Muscle of back (tissue), 11 donors: ENCODE results near the gene CCDC24. TPM values are rescaled to one million over a fixed set of nuclear protein-coding genes. Genes with fewer than 3 reads are reported as not detected.

ENCODE experiments used
- DNase-seq, 3 donors: peaks; one replicate each; pipeline versions ENCODE4 v3.0.0 to v3.0.0-alpha.2; 2013
- polyA plus RNA-seq, 10 donors: library from polyadenylated mRNA; unstranded; fragments of 120-200 nt; gene quantifications; one replicate each; pipeline ENCODE4 v1.2.1, GENCODE V29; 2013; ENCODE audit not compliant: insufficient read length in 10 of 10

CCDC24 gene
- polyA plus RNA-seq, 10 donors = 0.56 to 1.6 (median 0.98) TPM

GRCh38 chr1:43963006-43963405 is 28.4 kb upstream of the CCDC24 start:
- DNase-seq = no peak

- DNase-seq = no peak
Observed at GRCh38 chr1:43963890-43964289, 27.5 kb upstream of the CCDC24 start.

GRCh38 chr1:43965316-43965715 is 26.1 kb upstream of the CCDC24 start:
- no peak for DNase-seq

GRCh38 chr1:43968348-43968948 is 23.0 kb upstream of the CCDC24 start:
- DNase-seq = peak in 2 of 3 donors; percentile 48 to 53

GRCh38 chr1:43969416-43969745 is 22.0 kb upstream of the CCDC24 start:
- DNase-seq = no peak

DNA sequence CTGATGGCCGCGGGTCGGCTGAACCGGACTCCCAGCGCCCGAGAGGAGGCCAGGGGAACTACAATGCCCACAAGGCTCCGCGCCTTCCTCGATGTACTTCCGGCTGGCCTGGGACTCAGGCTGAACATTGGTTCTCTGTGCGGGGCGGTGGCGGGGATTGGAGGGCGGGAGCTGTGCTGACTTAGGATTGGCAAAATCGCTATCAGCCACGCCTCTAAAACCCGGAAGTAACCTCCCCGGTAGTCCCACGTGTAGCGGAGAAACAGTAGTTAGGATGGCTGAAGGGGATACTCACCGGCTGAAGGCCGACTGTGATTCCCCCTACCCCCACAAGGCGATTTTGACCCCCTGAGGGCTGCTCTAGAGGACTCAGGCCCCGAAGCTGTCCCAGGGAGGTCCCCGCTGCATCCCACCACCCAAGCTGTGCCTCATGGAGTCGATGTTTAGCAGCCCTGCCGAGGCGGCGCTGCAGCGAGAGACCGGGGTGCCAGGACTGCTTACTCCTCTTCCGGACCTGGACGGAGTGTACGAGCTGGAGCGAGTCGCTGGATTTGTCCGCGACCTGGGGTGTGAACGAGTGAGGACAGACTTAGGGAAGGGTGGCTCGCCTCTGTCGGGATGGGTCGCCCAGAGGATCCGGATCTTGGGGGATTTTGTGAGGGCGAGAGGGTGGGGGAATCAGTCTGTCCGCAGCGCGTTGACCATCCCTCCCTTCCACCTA is 21.5 kb upstream of the CCDC24 start, which contains the start of gene DPH2:
TSS of gene DPH2 (plus strand) at position 265 of the 721 bp plus-strand sequence. CDS start at position 431, 166 bp downstream.
- DNase-seq = peak; percentile 97 to 98 (median 97)

DNA sequence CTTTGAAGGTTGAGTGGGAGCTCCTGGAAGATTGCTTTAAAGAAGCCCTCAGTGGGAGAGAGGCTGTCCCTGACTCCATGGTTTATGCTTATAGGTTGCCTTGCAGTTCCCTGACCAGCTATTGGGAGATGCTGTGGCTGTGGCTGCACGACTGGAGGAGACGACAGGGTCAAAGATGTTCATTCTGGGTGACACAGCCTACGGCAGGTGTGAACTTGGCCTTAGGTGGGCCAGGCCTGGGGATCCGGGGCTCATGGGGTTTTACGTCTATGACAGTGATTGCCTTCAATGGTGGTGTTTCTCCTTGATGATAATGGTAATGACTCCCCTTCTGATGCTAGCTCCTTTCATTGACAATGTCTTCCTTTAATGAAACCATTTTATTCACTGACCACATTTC is 20.9 kb upstream of the CCDC24 start:
- DNase-seq = no peak

DNA sequence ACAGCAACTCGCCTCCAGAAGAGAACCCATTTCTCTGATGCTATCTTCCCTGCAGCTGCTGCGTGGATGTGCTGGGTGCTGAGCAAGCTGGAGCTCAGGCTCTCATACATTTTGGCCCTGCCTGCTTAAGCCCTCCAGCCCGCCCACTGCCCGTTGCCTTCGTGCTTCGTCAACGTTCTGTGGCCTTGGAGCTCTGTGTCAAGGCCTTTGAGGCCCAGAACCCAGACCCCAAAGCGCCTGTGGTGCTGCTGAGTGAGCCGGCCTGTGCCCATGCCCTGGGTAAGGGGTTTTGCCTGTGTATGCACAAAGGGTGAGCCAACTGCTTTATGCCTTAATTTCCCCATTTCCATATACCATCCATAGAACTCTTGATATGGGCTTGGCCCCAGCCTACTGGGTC is 20.5 kb upstream of the CCDC24 start:
- no peak for DNase-seq

GRCh38 chr1:43971336-43971980 is 19.9 kb upstream of the CCDC24 start:
- no peak for DNase-seq

- DNase-seq = no peak
Observed at GRCh38 chr1:43973981-43974442, 17.4 kb upstream of the CCDC24 start.

DNA sequence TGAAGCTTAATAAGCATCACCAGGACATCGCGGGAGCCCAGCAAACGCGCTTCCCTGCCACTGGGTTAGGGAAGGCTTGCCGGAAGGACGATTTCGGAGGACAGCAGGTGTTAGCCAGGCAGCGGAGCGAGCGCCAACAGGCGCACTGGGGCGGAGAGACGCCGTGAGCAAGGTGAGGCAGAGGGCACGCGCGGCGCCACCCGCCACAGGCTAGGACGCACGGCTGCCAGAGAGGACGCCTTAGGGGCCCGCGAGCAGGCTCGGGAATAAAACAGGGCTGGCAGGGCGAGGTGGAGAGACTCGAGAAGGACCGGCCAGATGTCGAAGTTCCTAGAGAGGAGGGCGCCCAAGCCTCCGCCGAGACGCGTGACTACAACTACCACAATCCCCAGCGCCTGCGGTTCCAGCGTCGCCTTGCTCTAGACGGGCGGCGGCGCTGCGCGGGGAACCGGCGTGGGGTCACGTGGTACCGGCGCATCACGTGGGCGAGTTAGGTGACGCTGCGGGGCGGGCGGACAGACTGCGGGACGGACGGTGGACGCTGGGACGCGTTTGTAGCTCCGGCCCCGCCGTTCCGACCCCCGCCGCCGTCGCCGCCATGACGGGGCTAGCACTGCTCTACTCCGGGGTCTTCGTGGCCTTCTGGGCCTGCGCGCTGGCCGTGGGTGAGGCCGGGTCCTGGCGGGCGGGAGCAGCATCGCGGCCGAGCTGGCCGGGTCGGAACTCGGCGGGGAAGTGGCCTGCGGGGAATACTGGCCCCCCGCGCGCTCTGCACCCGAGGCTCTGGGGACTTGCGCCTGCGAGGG is 16.8 kb upstream of the CCDC24 start, which contains the start of gene ATP6V0B:
TSS of gene ATP6V0B (plus strand) at position 518 of the 806 bp plus-strand sequence. CDS start at position 599, 81 bp downstream.
- peak; percentile 94 to 98 (median 95) for DNase-seq

GRCh38 chr1:43975249-43975961 is 16.0 kb upstream of the CCDC24 start:
- DNase-seq = peak in 1 of 3 donors; percentile 66

GRCh38 chr1:43976045-43976444 is 15.4 kb upstream of the CCDC24 start:
- DNase-seq = no peak

- DNase-seq = no peak
Observed at GRCh38 chr1:43976890-43977289, 14.5 kb upstream of the CCDC24 start.

DNA sequence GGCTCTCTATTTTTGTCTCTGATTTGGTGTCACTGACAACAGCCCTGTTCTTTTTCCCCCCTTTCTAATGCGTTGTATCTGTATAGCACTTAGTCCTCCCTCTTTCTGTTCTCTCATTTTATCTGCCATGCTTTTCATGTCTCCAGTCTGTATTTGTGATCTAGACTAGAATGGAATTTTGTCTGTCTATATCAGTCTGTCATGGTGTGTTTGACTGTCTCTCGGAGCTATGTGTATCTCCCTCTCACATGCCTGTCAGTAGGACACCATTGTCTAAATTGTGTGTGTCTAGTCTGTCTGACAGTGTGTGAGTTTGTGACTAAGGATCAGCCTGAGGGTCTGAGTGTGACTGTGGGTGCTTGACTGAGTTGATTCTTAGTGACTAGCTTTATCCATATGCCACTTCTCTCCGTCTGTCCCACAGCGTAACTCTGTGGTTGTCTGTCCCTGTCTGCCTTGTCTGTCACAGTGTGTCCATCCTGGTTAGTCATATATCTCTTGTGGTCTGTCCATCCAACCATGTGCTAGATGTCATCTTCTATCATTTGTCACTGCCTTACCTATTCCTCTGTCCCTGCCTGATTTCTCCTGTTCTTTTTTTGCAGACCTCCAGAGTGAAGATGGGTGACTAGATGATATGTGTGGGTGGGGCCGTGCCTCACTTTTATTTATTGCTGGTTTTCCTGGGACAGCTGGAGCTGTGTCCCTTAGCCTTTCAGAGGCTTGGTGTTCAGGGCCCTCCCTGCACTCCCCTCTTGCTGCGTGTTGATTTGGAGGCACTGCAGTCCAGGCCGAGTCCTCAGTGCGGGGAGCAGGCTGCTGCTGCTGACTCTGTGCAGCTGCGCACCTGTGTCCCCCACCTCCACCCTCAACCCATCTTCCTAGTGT is 13.8 kb upstream of the CCDC24 start:
- no peak for DNase-seq

GRCh38 chr1:43978264-43978550 is 13.2 kb upstream of the CCDC24 start:
- no peak for DNase-seq

DNA sequence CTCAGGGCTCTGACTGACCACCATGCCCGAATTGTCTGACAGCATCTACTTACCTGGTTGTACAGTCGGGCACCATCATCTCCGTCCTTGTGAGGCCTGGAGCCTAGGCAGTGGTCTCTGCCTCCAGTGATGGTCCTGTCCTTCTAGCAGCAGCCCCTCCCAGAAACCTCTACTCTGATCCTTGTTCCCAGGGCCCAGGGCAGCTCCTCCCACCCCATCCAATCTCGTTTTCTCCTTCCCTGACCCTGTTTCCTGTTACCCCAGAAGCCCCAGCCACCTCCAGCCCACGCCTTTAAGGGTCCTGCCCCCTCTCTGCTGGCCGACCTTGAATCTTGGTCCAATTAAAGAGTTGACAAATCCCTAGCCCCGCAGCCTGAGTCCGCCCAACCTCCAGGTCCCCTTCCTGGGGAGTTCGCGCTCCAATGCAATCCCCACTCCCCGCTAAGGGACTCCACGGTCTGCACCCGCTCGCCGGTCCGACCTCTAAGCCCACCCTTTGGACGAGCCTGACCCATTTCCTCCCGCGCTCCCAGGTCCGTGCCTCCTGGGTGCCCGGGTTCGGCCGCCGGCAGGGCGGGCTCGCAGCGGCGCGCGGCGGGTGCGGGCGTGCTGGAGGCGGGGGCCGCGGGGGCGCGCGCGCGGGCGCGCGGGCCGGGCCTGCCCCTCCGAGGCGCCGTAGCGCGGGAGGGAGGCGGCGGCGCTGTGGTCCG is 12.7 kb upstream of the CCDC24 start, which contains the start of gene B4GALT2:
TSS of gene B4GALT2 (plus strand) at position 660 of the 710 bp plus-strand sequence. CDS start 1,951 bp downstream, outside the sequence.
- DNase-seq = peak; percentile 39 to 68 (median 55)

DNA sequence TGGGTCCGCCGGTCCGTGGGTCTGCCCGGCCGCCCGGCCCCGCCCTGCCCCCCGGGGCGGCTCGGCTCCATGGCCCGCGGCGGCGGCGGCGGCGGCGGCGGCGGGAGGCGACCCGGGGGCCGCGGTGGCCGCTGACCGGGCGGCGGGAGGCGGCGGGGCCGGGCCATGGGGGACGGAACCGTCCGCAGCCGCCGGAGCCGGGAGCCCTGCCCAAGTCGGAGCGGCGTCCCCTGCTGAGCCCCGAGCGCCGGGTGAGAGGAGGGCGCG is 12.2 kb upstream of the CCDC24 start:
- DNase-seq = no peak

GRCh38 chr1:43979528-43980254 is 11.7 kb upstream of the CCDC24 start:
- peak; percentile 38 to 75 (median 40) for DNase-seq
